ENCODE measurements around the gene EDN1.
"Not testable (repeated sequence)": the region's sequence is repeated elsewhere in the genome, so short reads cannot be mapped to it uniquely, and the experiment has no call there.

EDN1 gene

GRCh38 chr6:12320074-12320473 is 29.9 kb downstream of the EDN1 start:
- not testable (repeated sequence) for H3K4me1 ChIP-seq (ENCODE audit: control insufficient read depth in 5 of 5, insufficient read depth in 5 of 5, low read length in 5 of 5)

GRCh38 chr6:12324099-12324498 is 33.9 kb downstream of the EDN1 start:
- H3K27ac ChIP-seq (ENCODE audit: low read depth, low read length), result no peak overlapping the region
- H3K4me3 ChIP-seq (ENCODE audit: low read depth in 1 of 5, low read length in 5 of 5), result no peak overlapping the region
- H3K27me3 ChIP-seq (ENCODE audit: control insufficient read depth in 5 of 5, insufficient read depth in 4 of 5, low read length in 5 of 5), result peaks cover 0 to 3% (median 0%) of the 10 kb centered on the region in 5 donors
- H3K9ac ChIP-seq (ENCODE audit: low read length in 5 of 5), result no peak overlapping the region
- peaks cover 0 to under 1% (median 0%) of the 10 kb centered on the region in 5 donors for H3K9me3 ChIP-seq (ENCODE audit: control insufficient read depth in 5 of 5, low read length in 5 of 5)
- H3K36me3 ChIP-seq (ENCODE audit: control insufficient read depth in 5 of 5, insufficient read depth in 5 of 5, low read length in 5 of 5), result no peaks in the 10 kb centered on the region
- H3K4me1 ChIP-seq (ENCODE audit: control insufficient read depth in 5 of 5, insufficient read depth in 5 of 5, low read length in 5 of 5), result peaks cover 0 to 2% (median 0%) of the 10 kb centered on the region in 5 donors

More at GRCh38 chr6:12320074-12320473, 29.9 kb downstream of the EDN1 start:
- H3K9me3 ChIP-seq (ENCODE audit: control insufficient read depth in 5 of 5, low read length in 5 of 5); H3K9ac ChIP-seq (ENCODE audit: low read length in 5 of 5); H3K36me3 ChIP-seq (ENCODE audit: control insufficient read depth in 5 of 5, insufficient read depth in 5 of 5, low read length in 5 of 5); H3K4me3 ChIP-seq (ENCODE audit: low read depth in 1 of 5, low read length in 5 of 5); H3K27me3 ChIP-seq (ENCODE audit: control insufficient read depth in 5 of 5, insufficient read depth in 4 of 5, low read length in 5 of 5); H3K27ac ChIP-seq (ENCODE audit: low read depth, low read length): not testable (repeated sequence)

- Histone ChIP-seq H3K36me3 (ENCODE audit: control insufficient read depth in 5 of 5, insufficient read depth in 5 of 5, low read length in 5 of 5) (no peaks in the 10 kb centered on the region), H3K27ac (ENCODE audit: low read depth, low read length) (no peak overlapping the region), H3K27me3 (ENCODE audit: control insufficient read depth in 5 of 5, insufficient read depth in 4 of 5, low read length in 5 of 5) (peaks cover 0 to 3% (median 0%) of the 10 kb centered on the region in 5 donors), H3K4me3 (ENCODE audit: low read depth in 1 of 5, low read length in 5 of 5) (no peak overlapping the region), H3K4me1 (ENCODE audit: control insufficient read depth in 5 of 5, insufficient read depth in 5 of 5, low read length in 5 of 5) (peaks cover 0 to 2% (median 0%) of the 10 kb centered on the region in 5 donors), H3K9me3 (ENCODE audit: control insufficient read depth in 5 of 5, low read length in 5 of 5) (no peaks in the 10 kb centered on the region), H3K9ac (ENCODE audit: low read length in 5 of 5) (no peak overlapping the region)
Observed at GRCh38 chr6:12324748-12325147, 34.6 kb downstream of the EDN1 start.

GRCh38 chr6:12325872-12326271 is 35.7 kb downstream of the EDN1 start:
- no peak overlapping the region for H3K27ac ChIP-seq (ENCODE audit: low read depth, low read length)
- no peaks in the 10 kb centered on the region for H3K36me3 ChIP-seq (ENCODE audit: control insufficient read depth in 5 of 5, insufficient read depth in 5 of 5, low read length in 5 of 5)
- no peak overlapping the region for H3K9ac ChIP-seq (ENCODE audit: low read length in 5 of 5)
- H3K4me1 ChIP-seq (ENCODE audit: control insufficient read depth in 5 of 5, insufficient read depth in 5 of 5, low read length in 5 of 5), result peaks cover 0 to 2% (median 0%) of the 10 kb centered on the region in 5 donors
- H3K4me3 ChIP-seq (ENCODE audit: low read depth in 1 of 5, low read length in 5 of 5), result no peak overlapping the region
- H3K9me3 ChIP-seq (ENCODE audit: control insufficient read depth in 5 of 5, low read length in 5 of 5), result no peaks in the 10 kb centered on the region
- H3K27me3 ChIP-seq (ENCODE audit: control insufficient read depth in 5 of 5, insufficient read depth in 4 of 5, low read length in 5 of 5), result peaks cover 0 to 3% (median 0%) of the 10 kb centered on the region in 5 donors

- Histone ChIP-seq H3K27me3 (ENCODE audit: control insufficient read depth in 5 of 5, insufficient read depth in 4 of 5, low read length in 5 of 5) (no peaks in the 10 kb centered on the region), H3K36me3 (ENCODE audit: control insufficient read depth in 5 of 5, insufficient read depth in 5 of 5, low read length in 5 of 5) (no peaks in the 10 kb centered on the region), H3K9me3 (ENCODE audit: control insufficient read depth in 5 of 5, low read length in 5 of 5) (no peaks in the 10 kb centered on the region), H3K4me1 (ENCODE audit: control insufficient read depth in 5 of 5, insufficient read depth in 5 of 5, low read length in 5 of 5) (peaks cover 4 to 11% (median 9%) of the 10 kb centered on the region in 5 donors), H3K4me3 (ENCODE audit: low read depth in 1 of 5, low read length in 5 of 5) (no peak overlapping the region), H3K9ac (ENCODE audit: low read length in 5 of 5) (no peak overlapping the region), H3K27ac (ENCODE audit: low read depth, low read length) (no peak overlapping the region)
Observed at GRCh38 chr6:12327391-12327790, 37.2 kb downstream of the EDN1 start.

- Histone ChIP-seq H3K9ac (ENCODE audit: low read length in 5 of 5) (no peak overlapping the region), H3K9me3 (ENCODE audit: control insufficient read depth in 5 of 5, low read length in 5 of 5) (no peaks in the 10 kb centered on the region), H3K27ac (ENCODE audit: low read depth, low read length) (no peak overlapping the region), H3K4me3 (ENCODE audit: low read depth in 1 of 5, low read length in 5 of 5) (no peak overlapping the region), H3K27me3 (ENCODE audit: control insufficient read depth in 5 of 5, insufficient read depth in 4 of 5, low read length in 5 of 5) (no peaks in the 10 kb centered on the region), H3K36me3 (ENCODE audit: control insufficient read depth in 5 of 5, insufficient read depth in 5 of 5, low read length in 5 of 5) (no peaks in the 10 kb centered on the region), H3K4me1 (ENCODE audit: control insufficient read depth in 5 of 5, insufficient read depth in 5 of 5, low read length in 5 of 5) (peaks cover 4 to 14% (median 11%) of the 10 kb centered on the region in 5 donors)
Observed at GRCh38 chr6:12327988-12328387, 37.8 kb downstream of the EDN1 start.

GRCh38 chr6:12328701-12329100 is 38.5 kb downstream of the EDN1 start:
- Histone ChIP-seq H3K27ac (ENCODE audit: low read depth, low read length) (no peak overlapping the region), H3K4me1 (ENCODE audit: control insufficient read depth in 5 of 5, insufficient read depth in 5 of 5, low read length in 5 of 5) (peaks cover 4 to 14% (median 11%) of the 10 kb centered on the region in 5 donors), H3K9me3 (ENCODE audit: control insufficient read depth in 5 of 5, low read length in 5 of 5) (no peaks in the 10 kb centered on the region), H3K36me3 (ENCODE audit: control insufficient read depth in 5 of 5, insufficient read depth in 5 of 5, low read length in 5 of 5) (no peaks in the 10 kb centered on the region), H3K27me3 (ENCODE audit: control insufficient read depth in 5 of 5, insufficient read depth in 4 of 5, low read length in 5 of 5) (no peaks in the 10 kb centered on the region), H3K4me3 (ENCODE audit: low read depth in 1 of 5, low read length in 5 of 5) (no peak overlapping the region), H3K9ac (ENCODE audit: low read length in 5 of 5) (no peak overlapping the region)

GRCh38 chr6:12331474-12331873 is 41.3 kb downstream of the EDN1 start:
- H3K4me1 ChIP-seq (ENCODE audit: control insufficient read depth in 5 of 5, insufficient read depth in 5 of 5, low read length in 5 of 5), result peaks cover 4 to 14% (median 10%) of the 10 kb centered on the region in 5 donors
- H3K27ac ChIP-seq (ENCODE audit: low read depth, low read length), result no peak overlapping the region
- no peak overlapping the region for H3K4me3 ChIP-seq (ENCODE audit: low read depth in 1 of 5, low read length in 5 of 5)
- H3K36me3 ChIP-seq (ENCODE audit: control insufficient read depth in 5 of 5, insufficient read depth in 5 of 5, low read length in 5 of 5), result no peaks in the 10 kb centered on the region
- no peaks in the 10 kb centered on the region for H3K27me3 ChIP-seq (ENCODE audit: control insufficient read depth in 5 of 5, insufficient read depth in 4 of 5, low read length in 5 of 5)
- H3K9ac ChIP-seq (ENCODE audit: low read length in 5 of 5), result no peak overlapping the region
- no peaks in the 10 kb centered on the region for H3K9me3 ChIP-seq (ENCODE audit: control insufficient read depth in 5 of 5, low read length in 5 of 5)

- Histone ChIP-seq H3K9me3 (ENCODE audit: control insufficient read depth in 5 of 5, low read length in 5 of 5) (no peaks in the 10 kb centered on the region), H3K36me3 (ENCODE audit: control insufficient read depth in 5 of 5, insufficient read depth in 5 of 5, low read length in 5 of 5) (no peaks in the 10 kb centered on the region), H3K27ac (ENCODE audit: low read depth, low read length) (no peak overlapping the region), H3K9ac (ENCODE audit: low read length in 5 of 5) (peak overlapping the region in 1 of 5 donors; percentile 10), H3K4me1 (ENCODE audit: control insufficient read depth in 5 of 5, insufficient read depth in 5 of 5, low read length in 5 of 5) (peaks cover 4 to 14% (median 10%) of the 10 kb centered on the region in 5 donors), H3K27me3 (ENCODE audit: control insufficient read depth in 5 of 5, insufficient read depth in 4 of 5, low read length in 5 of 5) (no peaks in the 10 kb centered on the region), H3K4me3 (ENCODE audit: low read depth in 1 of 5, low read length in 5 of 5) (peak overlapping the region in 2 of 5 donors; percentile 9 to 14)
Observed at GRCh38 chr6:12331951-12332749, 42.0 kb downstream of the EDN1 start.

- not testable (repeated sequence) for H3K36me3 ChIP-seq (ENCODE audit: control insufficient read depth in 5 of 5, insufficient read depth in 5 of 5, low read length in 5 of 5); H3K27ac ChIP-seq (ENCODE audit: low read depth, low read length); H3K9ac ChIP-seq (ENCODE audit: low read length in 5 of 5); H3K27me3 ChIP-seq (ENCODE audit: control insufficient read depth in 5 of 5, insufficient read depth in 4 of 5, low read length in 5 of 5); H3K9me3 ChIP-seq (ENCODE audit: control insufficient read depth in 5 of 5, low read length in 5 of 5)
- peaks cover 4 to 14% (median 10%) of the 10 kb centered on the region in 5 donors for H3K4me1 ChIP-seq (ENCODE audit: control insufficient read depth in 5 of 5, insufficient read depth in 5 of 5, low read length in 5 of 5)
- peak overlapping the region in 1 of 5 donors; percentile 14 for H3K4me3 ChIP-seq (ENCODE audit: low read depth in 1 of 5, low read length in 5 of 5)
Observed at GRCh38 chr6:12332750-12333079, 42.6 kb downstream of the EDN1 start.

Data from subcutaneous abdominal adipose tissue (tissue), 5 donors.